NCI-H1436 treated with DMSO at 0.1 percent for 48 hours (cell line): ENCODE data around the gene GOLGA2.

Experiments used
- DNase-seq: peaks from one replicate; lab custom pipeline; 2025; lab: John Stamatoyannopoulos, UW

GOLGA2 gene

DNA sequence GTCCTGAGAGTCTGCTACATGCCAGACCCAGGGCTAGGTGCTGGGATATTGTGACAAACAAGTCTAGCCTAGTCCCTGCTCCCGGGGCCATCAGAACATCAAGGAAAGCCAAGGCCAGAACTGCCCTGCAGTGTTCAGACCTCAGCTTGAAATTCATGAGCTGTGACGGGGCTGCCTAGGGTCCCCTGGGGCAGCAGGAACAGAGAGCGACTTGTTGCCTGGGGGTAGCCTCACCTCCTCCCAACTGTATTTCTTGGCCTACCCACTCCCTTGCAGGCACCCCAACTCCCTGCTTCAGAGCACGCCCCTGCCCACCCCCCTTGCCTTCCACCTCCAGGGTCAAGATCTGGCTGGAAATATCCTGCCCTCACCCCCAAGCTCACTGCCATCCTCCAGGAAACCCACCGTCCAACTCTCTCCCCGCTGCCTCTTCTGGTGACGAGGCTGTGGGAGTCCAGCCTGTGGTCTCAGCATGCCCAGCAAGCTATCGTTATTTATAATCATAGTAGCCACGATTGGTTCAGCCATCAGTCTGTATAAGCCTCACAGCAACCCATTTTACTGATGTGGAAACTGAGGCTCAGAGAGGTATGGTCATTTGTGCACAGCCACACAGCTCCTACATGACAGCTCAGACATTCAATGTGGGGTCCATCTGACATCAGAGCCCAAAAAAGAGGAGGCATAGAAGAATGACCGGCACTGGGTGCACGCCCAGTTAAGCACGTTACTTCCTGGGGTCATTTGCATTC is 61.9 kb downstream of the GOLGA2 start:
- no peak for DNase-seq

DNA sequence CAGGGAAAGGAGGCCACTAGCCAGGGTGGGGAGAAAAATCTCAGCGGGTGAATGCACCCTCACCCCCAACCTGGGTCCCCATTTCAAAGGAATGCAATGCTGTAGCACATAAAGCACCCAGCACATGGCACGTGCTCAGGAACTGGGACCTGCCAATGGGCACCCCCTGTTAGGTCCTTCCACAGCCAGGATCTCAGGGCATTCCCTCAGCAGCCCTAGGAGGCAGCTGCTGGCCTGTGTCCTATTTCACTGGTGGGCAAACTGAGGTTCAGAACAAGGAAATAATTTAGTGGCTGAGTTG is 63.9 kb downstream of the GOLGA2 start:
- DNase-seq = no peak

DNA sequence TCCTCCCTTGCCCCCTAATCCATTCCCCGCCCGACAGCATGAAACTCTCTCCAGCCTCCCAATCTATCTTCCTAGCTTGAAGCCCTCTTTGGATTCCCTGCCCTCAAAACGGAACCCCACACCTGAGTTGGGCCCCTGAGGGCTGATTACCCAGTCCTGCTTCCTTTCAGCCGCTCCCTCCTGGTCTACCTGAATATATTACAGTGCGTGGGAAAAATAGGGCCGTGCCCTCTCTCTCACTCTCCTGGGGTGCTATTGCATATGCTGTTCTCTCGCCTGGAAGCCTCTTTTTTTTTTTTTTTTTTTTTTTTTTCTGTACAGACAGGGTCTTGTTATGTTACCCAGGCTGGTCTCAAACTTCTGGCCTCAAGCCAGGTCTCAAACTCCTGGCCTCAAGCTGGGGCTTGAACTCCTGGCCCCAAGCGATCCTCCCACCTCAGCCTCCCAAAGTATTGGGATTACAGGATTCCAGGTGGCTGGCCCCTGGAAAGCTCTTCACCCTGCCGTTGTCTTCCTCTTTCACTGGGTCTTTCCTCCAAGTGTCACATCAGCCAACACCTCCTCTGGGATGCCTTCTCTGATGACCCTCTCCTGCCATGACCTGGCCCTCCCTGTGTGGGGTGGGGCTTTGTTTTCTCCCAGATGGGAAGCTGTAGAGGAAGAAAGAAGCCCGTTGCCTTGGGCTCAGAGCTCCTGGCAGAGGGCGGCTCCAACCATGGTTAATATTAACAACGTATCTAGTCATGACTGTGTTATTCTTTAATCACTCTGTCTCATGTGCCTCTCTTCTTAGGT is 64.4 kb downstream of the GOLGA2 start:
- no peak for DNase-seq

DNA sequence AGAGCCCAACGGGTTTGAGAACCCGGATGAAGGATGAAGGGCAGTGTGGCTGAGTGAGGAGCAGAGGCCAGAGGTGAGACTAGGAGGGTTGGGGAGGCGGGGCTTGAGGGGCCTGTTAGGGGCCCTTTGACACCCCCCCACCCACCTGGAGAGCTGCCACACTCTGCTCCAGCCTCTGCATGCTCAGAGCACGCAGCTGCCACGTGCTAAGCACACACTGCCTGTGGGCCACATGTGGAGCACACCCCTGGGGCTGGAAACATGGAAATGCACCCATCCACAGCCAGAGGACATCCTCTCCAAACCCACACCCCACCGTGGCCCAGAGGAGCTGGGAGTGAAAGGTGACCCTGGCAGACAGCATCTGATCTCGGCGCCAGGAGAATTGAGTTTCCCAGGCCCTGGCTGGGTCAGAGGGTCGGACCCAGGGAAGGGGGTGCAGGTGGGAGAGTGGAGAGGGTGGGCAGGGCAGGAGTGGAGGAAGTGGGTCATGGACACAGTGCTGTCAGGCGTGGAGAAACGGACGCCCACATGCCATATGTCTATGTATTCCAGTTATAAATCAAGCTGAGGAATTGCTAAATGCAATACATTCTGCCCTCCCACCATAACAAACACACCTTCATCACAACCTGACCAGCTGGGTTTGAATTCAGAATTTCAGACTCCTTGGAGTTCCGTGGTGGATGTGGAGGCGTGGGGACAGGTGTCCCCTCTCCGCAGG is 66.7 kb downstream of the GOLGA2 start:
- DNase-seq = no peak

DNA sequence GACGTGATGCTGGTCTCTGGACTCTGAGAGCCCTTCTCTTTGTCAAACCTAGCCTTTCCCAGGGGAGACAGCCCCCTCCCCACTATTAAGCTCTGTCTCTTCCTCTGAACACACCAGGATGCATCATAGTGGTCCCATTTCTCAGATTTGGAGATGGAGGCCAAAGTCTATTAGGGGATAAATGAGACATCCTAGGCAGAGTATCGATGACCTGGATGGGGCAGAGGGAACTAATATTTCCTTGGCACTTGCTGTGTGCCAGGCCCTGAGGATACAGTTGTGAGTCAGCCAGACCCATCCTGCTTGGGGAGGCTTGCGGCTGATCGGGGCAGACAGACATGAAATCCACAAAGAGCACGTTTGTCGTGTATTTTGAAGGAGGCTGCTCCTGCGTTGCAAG is 67.4 kb downstream of the GOLGA2 start:
- no peak for DNase-seq

DNA sequence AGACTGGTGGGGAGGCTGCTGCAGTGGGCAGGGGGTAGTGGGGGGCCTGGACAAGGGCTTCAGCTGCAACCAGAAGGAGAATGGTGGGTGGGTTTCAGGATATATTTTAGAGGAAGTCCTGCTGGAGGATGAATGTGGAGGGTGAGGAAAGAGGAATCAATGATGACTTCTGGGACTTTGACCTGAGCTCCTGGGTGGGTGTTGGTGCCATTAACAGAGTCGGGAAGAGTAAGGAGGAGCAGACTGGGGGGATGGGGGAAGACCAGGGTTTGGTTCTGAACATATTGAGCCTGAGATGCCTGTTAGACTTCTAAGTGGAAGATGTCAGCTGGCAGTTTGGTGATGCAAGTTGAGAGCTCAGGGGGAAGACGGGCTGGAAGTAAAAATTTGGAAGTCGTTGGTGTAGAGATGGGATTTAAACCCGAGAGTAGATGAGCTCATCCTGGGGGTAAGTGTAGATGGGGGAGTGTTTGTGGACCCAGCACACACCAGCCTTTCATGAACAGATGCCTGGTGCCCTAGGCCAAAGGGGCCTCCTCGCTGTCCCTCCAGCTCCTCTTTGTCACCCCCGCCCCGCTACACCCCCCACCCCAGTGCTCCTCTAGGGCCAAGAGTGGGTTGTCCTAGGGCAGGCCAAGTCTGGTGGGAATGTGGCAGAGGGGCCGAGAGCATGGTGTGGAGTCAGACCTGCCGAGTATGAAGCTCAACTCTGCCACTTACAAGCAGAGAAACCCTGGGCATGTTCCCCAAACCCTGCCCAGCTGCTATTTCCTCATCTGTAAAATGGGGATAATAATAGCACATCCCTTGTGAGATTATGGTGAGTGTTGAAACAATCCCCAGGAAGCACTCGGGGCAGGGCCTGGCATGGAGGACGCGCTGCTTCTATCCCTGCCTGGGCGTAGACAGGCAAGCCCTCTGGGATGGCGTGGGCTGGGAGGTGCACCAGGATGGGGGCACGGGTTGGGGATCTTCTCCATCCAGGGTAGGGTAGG is 68.6 kb downstream of the GOLGA2 start:
- DNase-seq = no peak

DNA sequence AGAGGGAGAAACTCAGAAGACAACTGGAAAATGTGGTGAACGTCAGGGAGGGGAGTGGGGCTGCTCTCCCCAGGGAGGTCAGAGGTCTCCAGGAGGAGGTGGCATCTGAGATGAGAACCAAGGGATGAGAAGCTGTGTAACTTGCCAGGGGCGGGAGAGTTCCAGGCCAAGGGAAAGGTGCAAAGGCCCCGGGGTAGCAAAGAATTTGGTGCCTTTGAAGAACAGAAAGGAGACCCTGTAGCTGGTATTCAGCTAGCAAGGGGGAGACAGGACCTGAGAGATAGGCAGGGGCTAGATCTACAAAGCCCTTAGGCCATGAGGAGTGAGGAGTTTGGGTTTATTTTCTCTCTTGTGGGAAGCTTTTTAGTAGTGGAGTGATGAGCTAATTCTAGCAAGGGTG is 69.3 kb downstream of the GOLGA2 start:
- DNase-seq = no peak
